Parathyroid adenoma (tissue), 2 donors: ENCODE results near the gene RADIL.

Experiments used
- H2AFZ ChIP-seq: fragments of 300-600 bp; sonication (generic); one replicate; pipeline ENCODE4 v1.7.0; 2017; ENCODE audit warnings: antibody characterized with exemption, mild to moderate bottlenecking
- H3K27ac ChIP-seq: fragments of 300-600 bp; sonication (generic); one replicate; pipeline ENCODE4 v1.7.0; 2017
- H3K27me3 ChIP-seq: fragments of 300-600 bp; sonication (generic); one replicate; pipeline ENCODE4 v1.7.0; 2017; ENCODE audit warnings: low read length; ENCODE audit not compliant: control insufficient read depth, insufficient read depth
- H3K36me3 ChIP-seq: fragments of 300-600 bp; sonication (generic); one replicate; pipeline ENCODE4 v1.7.0; 2017; ENCODE audit warnings: low read length; ENCODE audit not compliant: control insufficient read depth, insufficient read depth
- H3K4me1 ChIP-seq: fragments of 300-600 bp; sonication (generic); one replicate; pipeline ENCODE4 v1.7.0; 2017; ENCODE audit warnings: control low read depth
- H3K4me2 ChIP-seq: fragments of 300-600 bp; sonication (generic); one replicate; pipeline ENCODE4 v1.7.0; 2017; ENCODE audit warnings: low read length
- H3K4me3 ChIP-seq: fragments of 300-600 bp; sonication (generic); one replicate; pipeline ENCODE4 v1.7.0; 2017; ENCODE audit warnings: low read depth, low read length
- H3K79me2 ChIP-seq: fragments of 300-600 bp; sonication (generic); one replicate; pipeline ENCODE4 v1.7.0; 2017; ENCODE audit warnings: control low read depth
- H3K9ac ChIP-seq: fragments of 300-600 bp; sonication (generic); one replicate; pipeline ENCODE4 v1.7.0; 2017; ENCODE audit warnings: mild to moderate bottlenecking
- H3K9me3 ChIP-seq: fragments of 300-600 bp; sonication (generic); one replicate; pipeline ENCODE4 v1.7.0; 2017; ENCODE audit warnings: low read length; ENCODE audit not compliant: control insufficient read depth
- CTCF ChIP-seq: fragments of 300-600 bp; sonication (generic); IDR thresholded peaks from one replicate; pipeline ENCODE4 v1.7.0; 2017; ENCODE audit warnings: antibody characterized with exemption, mild to moderate bottlenecking
- donor health status: primary hyperparathyroidism.

The RADIL gene

GRCh38 chr7:4845740-4846142 lies 37.8 kb downstream of the RADIL start:
- Histone ChIP-seq H3K36me3 (no peaks in the 10 kb centered on the region), H3K9ac (no peak overlapping the region), H2AFZ (no peak overlapping the region), H3K4me1 (no peaks in the 10 kb centered on the region), H3K27me3 (no peaks in the 10 kb centered on the region), H3K27ac (no peak overlapping the region), H3K4me3 (no peak overlapping the region), H3K9me3 (no peaks in the 10 kb centered on the region), H3K4me2 (no peak overlapping the region), H3K79me2 (no peaks in the 10 kb centered on the region)
- no peak for TF ChIP-seq CTCF

GRCh38 chr7:4842319-4843064 lies 41.0 kb downstream of the RADIL start:
- Histone ChIP-seq H3K27ac (no peak overlapping the region), H3K4me1 (no peaks in the 10 kb centered on the region), H3K9ac (no peak overlapping the region), H2AFZ (no peak overlapping the region), H3K36me3 (no peaks in the 10 kb centered on the region), H3K79me2 (no peaks in the 10 kb centered on the region), H3K9me3 (no peaks in the 10 kb centered on the region), H3K27me3 (no peaks in the 10 kb centered on the region), H3K4me3 (no peak overlapping the region), H3K4me2 (no peak overlapping the region)
- no peak for TF ChIP-seq CTCF

GRCh38 chr7:4841836-4842235 lies 41.7 kb downstream of the RADIL start:
- Histone ChIP-seq H3K4me1 (no peaks in the 10 kb centered on the region), H3K27me3 (no peaks in the 10 kb centered on the region), H3K9ac (no peak overlapping the region), H3K4me3 (no peak overlapping the region), H3K9me3 (no peaks in the 10 kb centered on the region), H3K36me3 (no peaks in the 10 kb centered on the region), H3K27ac (no peak overlapping the region), H3K79me2 (no peaks in the 10 kb centered on the region), H3K4me2 (no peak overlapping the region), H2AFZ (no peak overlapping the region)
- no peak for TF ChIP-seq CTCF

- no peak overlapping the region for H3K27ac ChIP-seq
- H3K27me3 ChIP-seq = no peaks in the 10 kb centered on the region
- no peak overlapping the region for H3K4me3 ChIP-seq
- TF ChIP-seq CTCF = no peak
- H3K9me3 ChIP-seq = no peaks in the 10 kb centered on the region
- H3K4me2 ChIP-seq = no peak overlapping the region
- H3K4me1 ChIP-seq = no peaks in the 10 kb centered on the region
- H2AFZ ChIP-seq = no peak overlapping the region
- H3K9ac ChIP-seq = no peak overlapping the region
- H3K79me2 ChIP-seq = no peaks in the 10 kb centered on the region
- no peaks in the 10 kb centered on the region for H3K36me3 ChIP-seq
These were observed 42.3 kb downstream of the RADIL start for GRCh38 chr7:4841007-4841784.
